GM12878 (cell line): Measurements from ENCODE around the gene LIF.

Source experiments
- CTCF ChIP-seq, 3 experiments: IDR thresholded peaks in 2 of 3; conservative IDR thresholded peaks in 1 of 3; 2 replicates each; pipeline ENCODE4 v1.5.1; 2011; ENCODE audit warnings: low read depth in 3 of 3, low read length in 3 of 3, mild to moderate bottlenecking in 3 of 3, control low read depth in 2 of 3, moderate library complexity in 2 of 3, inconsistent platforms in 1 of 3, mixed read lengths in 1 of 3; ENCODE audit not compliant: control insufficient read depth in 2 of 3, insufficient read depth in 1 of 3; ENCODE audit errors: extremely low read depth in 1 of 3
- E4F1 ChIP-seq: fragments of 450-650 bp; IDR thresholded peaks from 2 replicates; pipeline ENCODE4 v1.6.1; 2018; ENCODE audit warnings: borderline replicate concordance, mild to moderate bottlenecking; ENCODE audit not compliant: partially characterized antibody
- EP300 ChIP-seq, 2 experiments: fragments of 150-350 bp in 1 of 2; IDR thresholded peaks; 2 replicates each; pipeline ENCODE4 v1.6.1; 2011 to 2012; ENCODE audit warnings: low read depth in 2 of 2, low read length in 2 of 2, borderline replicate concordance in 1 of 2, improper control_type of control experiment in 1 of 2, inconsistent platforms in 1 of 2; ENCODE audit not compliant: control insufficient read depth in 1 of 2
- ESRRA ChIP-seq: IDR thresholded peaks from 2 replicates; pipeline ENCODE4 v1.6.1; 2012; ENCODE audit warnings: mild to moderate bottlenecking, low read length, improper control_type of control experiment
- IKZF1 ChIP-seq: fragments of 450-650 bp; conservative IDR thresholded peaks from 2 replicates; pipeline ENCODE4 v1.6.1; 2017; ENCODE audit warnings: antibody characterized with exemption, mild to moderate bottlenecking
- LARP7 ChIP-seq: fragments of 450-650 bp; IDR thresholded peaks from 2 replicates; pipeline ENCODE4 v1.6.1; 2017; ENCODE audit warnings: mild to moderate bottlenecking
- POLR2A ChIP-seq: IDR thresholded peaks from 2 replicates; pipeline ENCODE4 v1.6.1; 2011; ENCODE audit warnings: low read depth, mild to moderate bottlenecking, low read length
- POLR2AphosphoS5 ChIP-seq: IDR thresholded peaks from 2 replicates; pipeline ENCODE4 v1.6.1; 2011; ENCODE audit warnings: mild to moderate bottlenecking, low read length, inconsistent platforms
- SMAD1 ChIP-seq: fragments of 450-650 bp; IDR thresholded peaks from 2 replicates; pipeline ENCODE4 v1.6.1; 2018; ENCODE audit warnings: mild to moderate bottlenecking, low read depth; ENCODE audit not compliant: partially characterized antibody
- TF ChIP-seq, protein P1 (sequence below): fragments of 450-650 bp; IDR thresholded peaks from 2 replicates; pipeline ENCODE4 v1.6.1; 2017; ENCODE audit warnings: mild to moderate bottlenecking, moderate library complexity
- TF ChIP-seq, protein P2 (sequence below): IDR thresholded peaks from 2 replicates; pipeline ENCODE4 v1.6.1; 2011; ENCODE audit warnings: low read depth, mild to moderate bottlenecking, low read length, moderate library complexity, borderline replicate concordance; ENCODE audit errors: extremely low read depth
- TF ChIP-seq, protein P3 (sequence below): IDR thresholded peaks from 2 replicates; pipeline ENCODE4 v1.6.1; 2012; ENCODE audit warnings: low read length, inconsistent platforms

DNA sequence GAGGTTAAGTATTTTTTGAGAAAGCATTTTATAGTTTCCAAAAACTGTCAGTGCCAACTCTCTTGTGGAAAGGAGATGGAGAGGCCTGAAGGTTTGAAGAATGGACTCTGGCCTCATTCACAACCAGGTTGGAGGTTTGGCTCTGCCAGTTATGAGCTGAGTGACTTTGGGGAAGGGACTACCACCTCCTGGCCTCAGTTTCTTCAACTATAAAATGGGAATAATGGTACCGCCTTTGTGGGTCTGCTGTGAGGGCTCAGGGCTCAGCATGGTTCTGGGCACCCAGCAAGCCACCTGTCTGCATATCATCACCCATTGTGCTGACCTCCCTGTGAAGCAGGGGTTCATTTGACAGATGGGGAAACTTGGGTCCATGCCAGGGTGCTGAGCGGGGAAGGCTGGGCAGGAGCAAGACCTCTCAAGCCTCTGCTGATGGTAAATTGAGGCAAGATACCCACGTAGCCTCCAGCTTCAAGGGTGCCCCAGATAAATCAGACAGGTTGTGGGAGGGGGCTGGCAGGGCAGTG is 3.5 kb upstream of the LIF start:
- TF ChIP-seq POLR2A (no peak), ESRRA (no peak), IKZF1 (no peak), CTCF (IDR thresholded peaks at IDR 0.05 in 2 of 3, conservative IDR thresholded peaks at IDR 0.05 in 1 of 3; ENCODE audit: control insufficient read depth in 2 of 3, extremely low read depth in 1 of 3, insufficient read depth in 1 of 3, low read depth in 3 of 3, low read length in 3 of 3) (no peak), EP300 (IDR thresholded peaks at IDR 0.05; ENCODE audit: borderline replicate concordance in 1 of 2, control insufficient read depth in 1 of 2, low read depth in 2 of 2, low read length in 2 of 2) (no peak), POLR2AphosphoS5 (no peak), E4F1 (no peak), SMAD1 (no peak), LARP7 (no peak)
- TF ChIP-seq, protein P1, sequence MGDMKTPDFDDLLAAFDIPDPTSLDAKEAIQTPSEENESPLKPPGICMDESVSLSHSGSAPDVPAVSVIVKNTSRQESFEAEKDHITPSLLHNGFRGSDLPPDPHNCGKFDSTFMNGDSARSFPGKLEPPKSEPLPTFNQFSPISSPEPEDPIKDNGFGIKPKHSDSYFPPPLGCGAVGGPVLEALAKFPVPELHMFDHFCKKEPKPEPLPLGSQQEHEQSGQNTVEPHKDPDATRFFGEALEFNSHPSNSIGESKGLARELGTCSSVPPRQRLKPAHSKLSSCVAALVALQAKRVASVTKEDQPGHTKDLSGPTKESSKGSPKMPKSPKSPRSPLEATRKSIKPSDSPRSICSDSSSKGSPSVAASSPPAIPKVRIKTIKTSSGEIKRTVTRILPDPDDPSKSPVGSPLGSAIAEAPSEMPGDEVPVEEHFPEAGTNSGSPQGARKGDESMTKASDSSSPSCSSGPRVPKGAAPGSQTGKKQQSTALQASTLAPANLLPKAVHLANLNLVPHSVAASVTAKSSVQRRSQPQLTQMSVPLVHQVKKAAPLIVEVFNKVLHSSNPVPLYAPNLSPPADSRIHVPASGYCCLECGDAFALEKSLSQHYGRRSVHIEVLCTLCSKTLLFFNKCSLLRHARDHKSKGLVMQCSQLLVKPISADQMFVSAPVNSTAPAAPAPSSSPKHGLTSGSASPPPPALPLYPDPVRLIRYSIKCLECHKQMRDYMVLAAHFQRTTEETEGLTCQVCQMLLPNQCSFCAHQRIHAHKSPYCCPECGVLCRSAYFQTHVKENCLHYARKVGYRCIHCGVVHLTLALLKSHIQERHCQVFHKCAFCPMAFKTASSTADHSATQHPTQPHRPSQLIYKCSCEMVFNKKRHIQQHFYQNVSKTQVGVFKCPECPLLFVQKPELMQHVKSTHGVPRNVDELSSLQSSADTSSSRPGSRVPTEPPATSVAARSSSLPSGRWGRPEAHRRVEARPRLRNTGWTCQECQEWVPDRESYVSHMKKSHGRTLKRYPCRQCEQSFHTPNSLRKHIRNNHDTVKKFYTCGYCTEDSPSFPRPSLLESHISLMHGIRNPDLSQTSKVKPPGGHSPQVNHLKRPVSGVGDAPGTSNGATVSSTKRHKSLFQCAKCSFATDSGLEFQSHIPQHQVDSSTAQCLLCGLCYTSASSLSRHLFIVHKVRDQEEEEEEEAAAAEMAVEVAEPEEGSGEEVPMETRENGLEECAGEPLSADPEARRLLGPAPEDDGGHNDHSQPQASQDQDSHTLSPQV: no peak
- TF ChIP-seq, protein P2, sequence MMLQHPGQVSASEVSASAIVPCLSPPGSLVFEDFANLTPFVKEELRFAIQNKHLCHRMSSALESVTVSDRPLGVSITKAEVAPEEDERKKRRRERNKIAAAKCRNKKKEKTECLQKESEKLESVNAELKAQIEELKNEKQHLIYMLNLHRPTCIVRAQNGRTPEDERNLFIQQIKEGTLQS: no peak
- TF ChIP-seq, protein P3, sequence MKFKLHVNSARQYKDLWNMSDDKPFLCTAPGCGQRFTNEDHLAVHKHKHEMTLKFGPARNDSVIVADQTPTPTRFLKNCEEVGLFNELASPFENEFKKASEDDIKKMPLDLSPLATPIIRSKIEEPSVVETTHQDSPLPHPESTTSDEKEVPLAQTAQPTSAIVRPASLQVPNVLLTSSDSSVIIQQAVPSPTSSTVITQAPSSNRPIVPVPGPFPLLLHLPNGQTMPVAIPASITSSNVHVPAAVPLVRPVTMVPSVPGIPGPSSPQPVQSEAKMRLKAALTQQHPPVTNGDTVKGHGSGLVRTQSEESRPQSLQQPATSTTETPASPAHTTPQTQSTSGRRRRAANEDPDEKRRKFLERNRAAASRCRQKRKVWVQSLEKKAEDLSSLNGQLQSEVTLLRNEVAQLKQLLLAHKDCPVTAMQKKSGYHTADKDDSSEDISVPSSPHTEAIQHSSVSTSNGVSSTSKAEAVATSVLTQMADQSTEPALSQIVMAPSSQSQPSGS: no peak
